Measurements from ENCODE around the gene CHST1. TPM values are rescaled to one million over a fixed set of nuclear protein-coding genes. Genes with fewer than 3 reads are reported as not detected.

CHST1 gene
- total and polyA plus RNA-seq, 7 experiments from 2014 or later = not detected

DNA sequence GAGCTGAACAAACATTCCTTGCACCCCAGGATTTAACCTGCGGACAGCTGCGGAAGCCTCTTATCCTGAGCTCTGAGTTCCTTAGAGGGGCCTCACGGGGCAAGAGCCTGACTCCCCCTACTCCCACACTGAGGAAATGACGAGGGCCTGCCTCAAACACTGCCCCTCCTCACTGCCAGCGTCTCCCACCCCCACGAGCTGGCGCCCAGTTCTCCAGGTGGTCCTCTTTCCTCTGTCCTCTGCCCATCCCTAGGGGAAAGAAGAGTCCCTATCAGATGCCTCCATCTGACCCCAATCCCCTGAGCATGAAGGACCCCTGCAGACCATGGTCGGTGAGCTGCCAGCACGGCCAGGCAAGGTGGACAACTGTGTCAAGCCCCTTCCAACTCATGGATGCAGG lies 14.3 kb downstream of the CHST1 start:
- Histone ChIP-seq H3K27ac (ENCODE audit: low read depth, low read length) (no peak overlapping the region), H3K9me3 (ENCODE audit: control insufficient read depth in 2 of 3, low read length in 3 of 3) (no peaks in the 10 kb centered on the region), H3K4me1 (ENCODE audit: control insufficient read depth in 2 of 2, insufficient read depth in 2 of 2, low read length in 2 of 2) (peaks cover 0 to 6% of the 10 kb centered on the region in 2 donors), H3K36me3 (ENCODE audit: control insufficient read depth in 2 of 3, insufficient read depth in 3 of 3, low read length in 3 of 3) (no peaks in the 10 kb centered on the region), H3K4me3 (ENCODE audit: low read length) (no peak overlapping the region), H3K27me3 (ENCODE audit: control insufficient read depth in 2 of 2, insufficient read depth in 2 of 2, low read length in 2 of 2) (no peaks in the 10 kb centered on the region)
- no peak for DNase-seq
- Mint-ChIP-seq H3K4me3 (no peak overlapping the region), H3K36me3 (no peaks in the 10 kb centered on the region), H3K4me1 (peaks cover 0 to 13% (median 7%) of the 10 kb centered on the region in 7 donors), H3K9me3 (no peaks in the 10 kb centered on the region), H3K27me3 (peaks cover 3 to 37% (median 17%) of the 10 kb centered on the region in 5 donors), H3K27ac (no peak overlapping the region)
- ATAC-seq = no peak
- ChIA-PET CTCF (no interaction called here), POLR2A (no interaction called here)
- intact Hi-C loops (cut with micrococcal nuclease) = loop anchor here in 1 of 2 donors (10.0 kb wide), 1 partner anchor 536 kb away; no protein-coding TSS in a partner anchor

DNA sequence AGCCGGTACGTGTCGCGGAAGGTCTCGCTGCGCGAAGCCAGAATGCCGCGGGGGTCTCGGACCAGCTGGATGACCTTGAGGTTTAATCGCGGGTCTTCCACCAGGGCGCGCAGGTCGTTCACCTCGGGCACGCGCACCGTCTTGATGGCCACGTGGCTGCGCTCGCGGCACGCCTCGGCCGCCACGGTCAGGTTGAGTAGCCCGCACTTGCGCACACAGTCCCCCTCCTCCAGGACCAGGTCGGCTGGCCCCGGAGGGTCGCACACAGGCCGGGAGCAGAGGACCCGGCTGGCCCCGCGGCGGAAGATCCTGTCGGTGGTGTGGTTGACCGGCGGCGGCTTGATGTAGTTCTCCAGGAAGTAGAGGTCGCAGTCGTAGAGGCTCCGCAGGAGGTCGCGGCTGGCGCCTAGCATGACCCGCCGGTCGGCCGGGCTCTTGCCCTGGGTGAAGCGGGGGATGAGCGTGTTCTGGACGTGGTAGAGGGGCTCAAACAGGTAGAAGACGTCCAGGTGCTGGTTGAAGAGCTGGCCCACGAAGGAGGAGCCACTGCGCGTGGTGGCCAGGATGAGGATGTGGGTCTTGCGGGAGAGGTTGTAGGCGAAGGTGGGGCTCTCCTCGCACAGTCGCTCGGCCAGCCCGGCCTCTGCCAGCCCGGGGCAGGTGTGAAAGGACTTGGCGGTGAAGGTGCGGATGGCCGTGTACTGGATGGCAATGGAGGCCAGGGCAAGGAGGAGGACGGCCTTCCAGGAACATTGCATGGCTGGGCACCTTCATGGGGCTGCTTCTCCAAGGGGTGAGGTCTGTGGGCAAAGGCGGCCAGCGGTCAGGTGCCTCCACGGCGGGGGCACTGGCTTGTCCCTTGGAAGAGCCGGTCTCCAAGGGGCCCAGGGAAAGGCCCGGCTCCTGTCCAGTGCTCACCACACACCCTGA lies 15.0 kb downstream of the CHST1 start:
- no peaks in the 10 kb centered on the region for H3K9me3 ChIP-seq (ENCODE audit: control insufficient read depth in 2 of 3, low read length in 3 of 3)
- Mint-ChIP-seq H3K9me3 (no peaks in the 10 kb centered on the region), H3K27me3 (peaks cover 3 to 35% (median 14%) of the 10 kb centered on the region in 5 donors), H3K4me1 (peaks cover 0 to 6% (median 5%) of the 10 kb centered on the region in 7 donors), H3K4me3 (no peak overlapping the region), H3K27ac (no peak overlapping the region), H3K36me3 (no peaks in the 10 kb centered on the region)
- intact Hi-C loops (cut with micrococcal nuclease) = loop anchor here in 1 of 2 donors (10.0 kb wide), 1 partner anchor 536 kb away; no protein-coding TSS in a partner anchor
- no peak overlapping the region for H3K27ac ChIP-seq (ENCODE audit: low read depth, low read length)
- POLR2A ChIA-PET = no interaction called here
- no peak for DNase-seq
- peaks cover 0 to 4% of the 10 kb centered on the region in 2 donors for H3K4me1 ChIP-seq (ENCODE audit: control insufficient read depth in 2 of 2, insufficient read depth in 2 of 2, low read length in 2 of 2)
- no peak for ATAC-seq
- no peak overlapping the region for H3K4me3 ChIP-seq (ENCODE audit: low read length)
- H3K36me3 ChIP-seq (ENCODE audit: control insufficient read depth in 2 of 3, insufficient read depth in 3 of 3, low read length in 3 of 3) = no peaks in the 10 kb centered on the region
- CTCF ChIA-PET = interaction anchor here (0.6 kb wide), 1 partner anchor 546 kb away, joined by 3 read pairs; no protein-coding TSS in a partner anchor
- no peaks in the 10 kb centered on the region for H3K27me3 ChIP-seq (ENCODE audit: control insufficient read depth in 2 of 2, insufficient read depth in 2 of 2, low read length in 2 of 2)

DNA sequence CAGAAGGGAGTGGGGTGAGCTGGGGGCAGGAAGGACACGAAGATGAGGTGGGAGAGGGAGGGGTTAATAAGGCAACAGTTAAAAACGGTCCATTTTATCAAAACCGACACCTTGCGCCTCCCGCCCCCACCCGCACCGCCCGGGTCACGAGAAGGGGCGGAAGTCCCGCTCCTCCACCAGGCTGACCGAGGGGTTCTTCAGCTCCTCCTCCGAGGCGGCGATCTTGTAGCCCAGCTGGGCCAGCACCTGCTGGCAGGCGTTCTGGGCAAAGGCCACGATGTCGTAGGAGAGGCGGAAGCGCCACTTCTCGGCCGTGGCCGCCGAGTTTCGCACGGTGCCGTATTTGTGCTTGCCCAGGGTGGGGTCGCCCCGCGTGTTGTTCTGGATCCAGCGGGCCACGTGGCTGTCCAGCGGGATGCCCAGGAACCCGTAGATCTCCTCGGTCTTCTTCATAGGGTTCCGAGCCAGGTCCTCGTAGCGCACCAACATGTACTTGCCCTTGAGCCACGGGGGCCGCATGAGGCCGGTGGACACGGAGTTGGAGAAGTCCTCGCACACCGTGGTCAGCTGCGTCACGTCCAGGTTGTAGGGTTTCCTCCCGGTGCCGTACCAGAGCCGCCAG lies 15.8 kb downstream of the CHST1 start:
- Mint-ChIP-seq H3K9me3 (peaks cover 0 to 5% (median 0%) of the 10 kb centered on the region in 11 donors), H3K4me3 (no peak overlapping the region), H3K4me1 (peaks cover 0 to 1% (median 0%) of the 10 kb centered on the region in 7 donors), H3K27me3 (peaks cover 3 to 31% (median 14%) of the 10 kb centered on the region in 5 donors), H3K36me3 (no peaks in the 10 kb centered on the region), H3K27ac (no peak overlapping the region)
- Histone ChIP-seq H3K36me3 (ENCODE audit: control insufficient read depth in 2 of 3, insufficient read depth in 3 of 3, low read length in 3 of 3) (no peaks in the 10 kb centered on the region), H3K4me3 (ENCODE audit: low read length) (no peak overlapping the region), H3K27me3 (ENCODE audit: control insufficient read depth in 2 of 2, insufficient read depth in 2 of 2, low read length in 2 of 2) (no peaks in the 10 kb centered on the region), H3K9me3 (ENCODE audit: control insufficient read depth in 2 of 3, low read length in 3 of 3) (no peaks in the 10 kb centered on the region), H3K4me1 (ENCODE audit: control insufficient read depth in 2 of 2, insufficient read depth in 2 of 2, low read length in 2 of 2) (no peaks in the 10 kb centered on the region), H3K27ac (ENCODE audit: low read depth, low read length) (no peak overlapping the region)
- no peak for DNase-seq
- no peak for ATAC-seq
- intact Hi-C loops (cut with micrococcal nuclease) = loop anchor here in 1 of 2 donors (10.0 kb wide), 1 partner anchor 535 kb away; no protein-coding TSS in a partner anchor
- ChIA-PET CTCF (interaction anchor here (0.6 kb wide), 1 partner anchor 546 kb away, joined by 3 read pairs; no protein-coding TSS in a partner anchor), POLR2A (no interaction called here)

DNA sequence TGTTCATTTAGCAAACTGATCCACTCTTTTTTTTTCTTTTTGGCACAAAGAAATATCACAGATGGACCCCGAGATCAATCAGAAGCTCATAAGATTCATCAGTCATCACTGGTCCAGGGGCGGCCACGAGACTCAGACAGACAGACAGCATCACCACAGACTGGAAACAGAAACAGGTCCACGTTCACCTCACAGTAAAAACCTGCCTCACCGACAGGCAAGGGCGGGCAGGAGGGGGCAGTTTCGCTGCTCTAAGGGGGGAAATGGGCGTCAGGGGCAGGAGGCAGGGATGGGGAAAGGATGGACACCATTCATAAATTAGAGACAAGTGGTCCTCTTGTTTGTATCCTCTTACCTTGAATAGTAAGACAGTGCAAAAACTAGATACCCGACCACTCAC lies 16.5 kb downstream of the CHST1 start:
- Mint-ChIP-seq H3K27me3 (peaks cover 3 to 31% (median 14%) of the 10 kb centered on the region in 5 donors), H3K9me3 (peaks cover 0 to 5% (median 0%) of the 10 kb centered on the region in 11 donors), H3K4me3 (no peak overlapping the region), H3K4me1 (peaks cover 0 to 1% (median 0%) of the 10 kb centered on the region in 7 donors), H3K36me3 (peaks cover 0 to 4% (median 0%) of the 10 kb centered on the region in 5 donors), H3K27ac (no peak overlapping the region)
- Histone ChIP-seq H3K27ac (ENCODE audit: low read depth, low read length) (no peak overlapping the region), H3K27me3 (ENCODE audit: control insufficient read depth in 2 of 2, insufficient read depth in 2 of 2, low read length in 2 of 2) (no peaks in the 10 kb centered on the region), H3K4me3 (ENCODE audit: low read length) (no peak overlapping the region), H3K9me3 (ENCODE audit: control insufficient read depth in 2 of 3, low read length in 3 of 3) (no peaks in the 10 kb centered on the region), H3K36me3 (ENCODE audit: control insufficient read depth in 2 of 3, insufficient read depth in 3 of 3, low read length in 3 of 3) (no peaks in the 10 kb centered on the region), H3K4me1 (ENCODE audit: control insufficient read depth in 2 of 2, insufficient read depth in 2 of 2, low read length in 2 of 2) (no peaks in the 10 kb centered on the region)
- ATAC-seq (no peak), DNase-seq (no peak)
- ChIA-PET CTCF (no interaction called here), POLR2A (no interaction called here)
- intact Hi-C loops (cut with micrococcal nuclease) = no loop called here

DNA sequence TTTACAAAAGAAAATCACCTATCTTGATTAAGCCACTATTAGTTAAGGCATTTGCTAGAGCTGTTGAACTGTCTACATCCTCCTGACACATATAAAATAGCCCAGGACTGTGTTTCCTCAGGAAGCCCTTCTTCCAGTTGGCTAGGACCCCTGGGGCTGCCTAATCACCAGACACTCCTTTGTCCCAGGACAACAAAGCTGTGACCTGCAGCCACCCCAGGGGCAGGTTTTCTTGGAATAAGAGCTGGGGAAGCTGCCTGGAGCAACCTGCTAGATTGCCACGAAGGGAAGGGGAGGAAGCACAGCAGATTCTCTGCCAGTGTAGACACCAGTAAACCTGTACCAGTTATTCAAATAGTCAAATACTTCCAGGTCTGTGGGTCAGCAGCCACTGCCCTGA lies 17.6 kb downstream of the CHST1 start:
- H3K27me3 ChIP-seq (ENCODE audit: control insufficient read depth in 2 of 2, insufficient read depth in 2 of 2, low read length in 2 of 2) = no peaks in the 10 kb centered on the region
- CTCF ChIA-PET = no interaction called here
- DNase-seq (no peak), ATAC-seq (no peak)
- peaks cover 0 to 1% (median 0%) of the 10 kb centered on the region in 7 donors for H3K4me1 Mint-ChIP-seq
- peaks cover 0 to 5% (median 0%) of the 10 kb centered on the region in 11 donors for H3K9me3 Mint-ChIP-seq
- no peak overlapping the region for H3K4me3 ChIP-seq (ENCODE audit: low read length)
- intact Hi-C loops (cut with micrococcal nuclease) = no loop called here
- H3K27ac ChIP-seq (ENCODE audit: low read depth, low read length) = no peak overlapping the region
- no peak overlapping the region for H3K4me3 Mint-ChIP-seq
- H3K27me3 Mint-ChIP-seq = peaks cover 9 to 41% (median 23%) of the 10 kb centered on the region in 5 donors
- peaks cover 0 to 4% (median 0%) of the 10 kb centered on the region in 5 donors for H3K36me3 Mint-ChIP-seq
- H3K36me3 ChIP-seq (ENCODE audit: control insufficient read depth in 2 of 3, insufficient read depth in 3 of 3, low read length in 3 of 3) = no peaks in the 10 kb centered on the region
- H3K27ac Mint-ChIP-seq = no peak overlapping the region
- no peaks in the 10 kb centered on the region for H3K9me3 ChIP-seq (ENCODE audit: control insufficient read depth in 2 of 3, low read length in 3 of 3)
- H3K4me1 ChIP-seq (ENCODE audit: control insufficient read depth in 2 of 2, insufficient read depth in 2 of 2, low read length in 2 of 2) = no peaks in the 10 kb centered on the region
- POLR2A ChIA-PET = no interaction called here

DNA sequence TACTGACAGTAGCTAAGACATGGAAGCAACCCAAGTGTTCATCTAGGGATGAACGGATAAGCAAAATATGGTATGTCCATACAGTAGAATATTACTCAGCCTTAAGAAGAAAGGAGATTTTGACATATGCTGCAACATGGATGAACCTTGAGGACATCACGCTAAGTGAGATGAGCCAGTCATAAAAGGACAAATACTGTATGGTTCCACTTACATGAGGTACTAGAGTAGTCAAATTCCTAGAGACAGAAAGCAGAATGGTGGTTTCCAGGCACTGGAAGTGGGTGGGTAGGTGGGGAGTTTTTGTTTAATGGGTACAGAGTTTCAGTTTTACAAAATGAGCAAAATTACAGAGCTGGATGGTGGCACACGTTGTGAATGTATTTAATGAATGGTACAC lies 18.1 kb downstream of the CHST1 start:
- intact Hi-C loops (cut with micrococcal nuclease) = no loop called here
- ChIA-PET POLR2A (no interaction called here), CTCF (no interaction called here)
- Histone ChIP-seq H3K36me3 (ENCODE audit: control insufficient read depth in 2 of 3, insufficient read depth in 3 of 3, low read length in 3 of 3) (no peaks in the 10 kb centered on the region), H3K4me1 (ENCODE audit: control insufficient read depth in 2 of 2, insufficient read depth in 2 of 2, low read length in 2 of 2) (no peaks in the 10 kb centered on the region), H3K9me3 (ENCODE audit: control insufficient read depth in 2 of 3, low read length in 3 of 3) (no peaks in the 10 kb centered on the region), H3K27me3 (ENCODE audit: control insufficient read depth in 2 of 2, insufficient read depth in 2 of 2, low read length in 2 of 2) (no peaks in the 10 kb centered on the region), H3K27ac (ENCODE audit: low read depth, low read length) (no peak overlapping the region), H3K4me3 (ENCODE audit: low read length) (no peak overlapping the region)
- H3K4me1 Mint-ChIP-seq = peaks cover 0 to 1% (median 0%) of the 10 kb centered on the region in 7 donors
- H3K9me3 Mint-ChIP-seq = peaks cover 0 to 5% (median 0%) of the 10 kb centered on the region in 11 donors
- ATAC-seq = no peak
- H3K4me3 Mint-ChIP-seq = no peak overlapping the region
- H3K27me3 Mint-ChIP-seq = peaks cover 9 to 40% (median 25%) of the 10 kb centered on the region in 5 donors
- H3K27ac Mint-ChIP-seq = no peak overlapping the region
- peaks cover 0 to 4% (median 0%) of the 10 kb centered on the region in 5 donors for H3K36me3 Mint-ChIP-seq
- DNase-seq = no peak

Data from naive thymus-derived CD4-positive, alpha-beta T cell (primary cell).